Hepatocyte (in vitro differentiated cells): Measurements from ENCODE around the gene ARFGEF3. TPM values are rescaled to one million over a fixed set of nuclear protein-coding genes. Genes with fewer than 3 reads are reported as not detected.

Experiments
- DNase-seq: peaks from one replicate; pipeline ENCODE4 v3.0.0-alpha.2; 2016; ENCODE audit warnings: low spot score
- H2AFZ ChIP-seq: fragments of 200-600 bp; sonication (generic); 2 replicates; pipeline ENCODE4 v1.6.0; 2016; ENCODE audit warnings: antibody characterized with exemption, mild to moderate bottlenecking
- H3K27ac ChIP-seq: fragments of 200-600 bp; sonication (generic); 2 replicates; pipeline ENCODE4 v1.5.1; 2016; ENCODE audit warnings: mild to moderate bottlenecking
- H3K27me3 ChIP-seq: fragments of 200-600 bp; sonication (generic); 2 replicates; pipeline ENCODE4 v1.6.1; 2016
- H3K36me3 ChIP-seq: fragments of 200-600 bp; sonication (generic); replicated peaks from 2 replicates; pipeline ENCODE4 v1.5.1; 2016; ENCODE audit warnings: low read depth; ENCODE audit not compliant: insufficient read depth
- H3K4me1 ChIP-seq: fragments of 200-600 bp; sonication (generic); 2 replicates; pipeline ENCODE4 v1.5.1; 2016; ENCODE audit warnings: mild to moderate bottlenecking, moderate library complexity; ENCODE audit not compliant: insufficient read depth
- H3K4me2 ChIP-seq: fragments of 200-600 bp; sonication (generic); 2 replicates; pipeline ENCODE4 v1.6.0; 2016
- H3K4me3 ChIP-seq: fragments of 200-600 bp; sonication (generic); 2 replicates; pipeline ENCODE4 v1.5.1; 2016; ENCODE audit warnings: mild to moderate bottlenecking
- H3K79me2 ChIP-seq: fragments of 200-600 bp; sonication (generic); 2 replicates; pipeline ENCODE4 v1.6.0; 2017; ENCODE audit warnings: mild to moderate bottlenecking
- H3K9me2 ChIP-seq: fragments of 200-600 bp; sonication (generic); replicated peaks from 2 replicates; pipeline ENCODE4 v1.6.0; 2017; ENCODE audit warnings: mild to moderate bottlenecking; ENCODE audit not compliant: insufficient read depth
- H3K9me3 ChIP-seq: fragments of 200-600 bp; sonication (generic); 2 replicates; pipeline ENCODE4 v1.5.1; 2016; ENCODE audit warnings: low read depth, mild to moderate bottlenecking
- H4K20me1 ChIP-seq: fragments of 200-600 bp; sonication (generic); 2 replicates; pipeline ENCODE4 v1.6.0; 2016; ENCODE audit warnings: mild to moderate bottlenecking; ENCODE audit not compliant: insufficient read depth, poor library complexity, severe bottlenecking
- EZH2 ChIP-seq: fragments of 200-600 bp; sonication (generic); IDR thresholded peaks from 2 replicates; pipeline ENCODE4 v1.6.1; 2016; ENCODE audit warnings: antibody characterized with exemption, mild to moderate bottlenecking, borderline replicate concordance
- EZH2phosphoT487 ChIP-seq: fragments of 200-600 bp; sonication (generic); IDR thresholded peaks from one replicate; pipeline ENCODE4 v1.6.1; 2018; ENCODE audit warnings: antibody characterized with exemption, mild to moderate bottlenecking, low read depth, moderate library complexity; ENCODE audit not compliant: unreplicated experiment, severe bottlenecking
- WGBS: methylation state at CpG from one replicate; pipeline ENCODE4 v1.1.6; 2016; ENCODE audit warnings: low lambda C conversion rate; ENCODE audit errors: missing lambda C conversion rate; 5-methylcytosine and 5-hydroxymethylcytosine counted together
- polyA plus RNA-seq: library from polyadenylated mRNA; unstranded; fragments of >200 nt; fragmentation: Nextera tagmentation; extraction: Ambion mirVana; gene quantifications from 2 replicates; pipeline ENCODE4 v1.2.1, GENCODE V29; 2016
- total RNA-seq: library from RNA; depleted of rRNA; stranded (reverse); fragments of >200 nt; gene quantifications from 2 replicates; pipeline ENCODE4 v1.2.3, GENCODE V29; 2014
- TF ChIP-seq, protein P1 (sequence below): fragments of 200-600 bp; sonication (generic); IDR thresholded peaks from 2 replicates; pipeline ENCODE4 v1.5.1; 2016; ENCODE audit warnings: antibody characterized with exemption, mild to moderate bottlenecking; ENCODE audit not compliant: poor library complexity

The ARFGEF3 gene
- total and polyA plus RNA-seq, 2 experiments from 2014 or later = 0.83 to 3.9 TPM

DNA sequence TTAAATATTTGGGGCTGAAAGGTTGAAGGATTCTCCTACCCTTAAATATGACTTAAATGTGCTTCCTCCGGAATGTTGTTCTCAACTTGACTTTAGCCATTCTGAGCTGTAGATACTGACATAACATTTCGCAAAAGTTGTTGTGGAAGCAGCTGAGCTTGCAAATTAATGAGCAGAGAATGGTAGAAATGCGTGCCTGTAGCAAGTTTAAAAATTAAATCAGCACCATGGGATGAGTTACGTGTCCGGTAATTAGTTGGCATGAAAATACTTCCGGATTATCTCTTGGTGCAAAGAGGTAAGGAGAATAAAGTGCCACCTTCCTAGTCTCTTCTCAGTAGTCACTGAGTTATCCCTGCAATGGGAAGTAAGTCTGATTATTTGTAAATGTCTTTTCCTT, 80.2 kb downstream of the ARFGEF3 start:
- no peak for DNase-seq
- Histone ChIP-seq H3K9me3 (no peaks in the 10 kb centered on the region), H3K27me3 (no peaks in the 10 kb centered on the region), H2AFZ (no peak overlapping the region), H3K36me3 (no peaks in the 10 kb centered on the region), H3K27ac (no peak overlapping the region), H4K20me1 (no peaks in the 10 kb centered on the region), H3K4me1 (no peaks in the 10 kb centered on the region), H3K9me2 (no peaks in the 10 kb centered on the region), H3K4me3 (no peak overlapping the region), H3K4me2 (no peak overlapping the region), H3K79me2 (no peaks in the 10 kb centered on the region)
- WGBS = 97% methylated on average over 6 of the region's 6 CpGs
- TF ChIP-seq EZH2phosphoT487 = no peak
- no peak for TF ChIP-seq EZH2
- TF ChIP-seq, protein P1, sequence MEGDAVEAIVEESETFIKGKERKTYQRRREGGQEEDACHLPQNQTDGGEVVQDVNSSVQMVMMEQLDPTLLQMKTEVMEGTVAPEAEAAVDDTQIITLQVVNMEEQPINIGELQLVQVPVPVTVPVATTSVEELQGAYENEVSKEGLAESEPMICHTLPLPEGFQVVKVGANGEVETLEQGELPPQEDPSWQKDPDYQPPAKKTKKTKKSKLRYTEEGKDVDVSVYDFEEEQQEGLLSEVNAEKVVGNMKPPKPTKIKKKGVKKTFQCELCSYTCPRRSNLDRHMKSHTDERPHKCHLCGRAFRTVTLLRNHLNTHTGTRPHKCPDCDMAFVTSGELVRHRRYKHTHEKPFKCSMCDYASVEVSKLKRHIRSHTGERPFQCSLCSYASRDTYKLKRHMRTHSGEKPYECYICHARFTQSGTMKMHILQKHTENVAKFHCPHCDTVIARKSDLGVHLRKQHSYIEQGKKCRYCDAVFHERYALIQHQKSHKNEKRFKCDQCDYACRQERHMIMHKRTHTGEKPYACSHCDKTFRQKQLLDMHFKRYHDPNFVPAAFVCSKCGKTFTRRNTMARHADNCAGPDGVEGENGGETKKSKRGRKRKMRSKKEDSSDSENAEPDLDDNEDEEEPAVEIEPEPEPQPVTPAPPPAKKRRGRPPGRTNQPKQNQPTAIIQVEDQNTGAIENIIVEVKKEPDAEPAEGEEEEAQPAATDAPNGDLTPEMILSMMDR = no peak

DNA sequence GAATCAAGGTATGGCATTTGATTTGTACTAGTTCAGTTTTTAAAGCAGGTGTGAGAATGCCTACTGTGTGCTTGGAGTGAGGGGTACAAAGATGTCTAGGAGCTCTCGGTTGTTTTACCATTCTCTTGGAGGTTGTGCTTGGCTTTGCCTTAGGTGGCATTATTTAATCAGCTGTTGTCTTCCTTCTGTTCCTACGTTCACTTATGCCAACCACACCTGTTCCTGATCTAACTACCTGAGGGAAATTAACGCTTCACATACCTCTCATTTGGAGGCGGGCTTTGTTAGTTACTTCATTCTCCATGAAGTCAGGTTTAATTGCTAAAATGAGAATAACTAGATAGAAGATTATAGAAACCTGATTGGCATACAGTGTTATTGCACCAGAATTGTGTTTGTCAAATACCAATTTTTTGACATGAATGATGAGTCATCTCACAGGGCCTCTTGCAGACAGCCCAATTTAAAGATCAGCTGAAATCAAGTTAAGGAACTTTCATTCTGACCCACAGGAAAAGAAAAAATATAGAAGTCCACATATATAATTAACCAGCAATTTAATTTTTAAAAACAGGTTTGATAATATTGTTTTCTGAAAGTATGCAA, 81.4 kb downstream of the ARFGEF3 start:
- Histone ChIP-seq H3K4me1 (no peaks in the 10 kb centered on the region), H3K36me3 (no peaks in the 10 kb centered on the region), H4K20me1 (no peaks in the 10 kb centered on the region), H2AFZ (no peak overlapping the region), H3K9me2 (no peaks in the 10 kb centered on the region), H3K9me3 (no peaks in the 10 kb centered on the region), H3K27me3 (no peaks in the 10 kb centered on the region), H3K4me2 (no peak overlapping the region), H3K79me2 (no peaks in the 10 kb centered on the region), H3K27ac (no peak overlapping the region), H3K4me3 (no peak overlapping the region)
- DNase-seq = no peak
- TF ChIP-seq EZH2phosphoT487 (no peak), EZH2 (no peak)
- TF ChIP-seq, protein P1 = no peak
- whole genome bisulfite sequencing = 94% methylated on average over 4 of the region's 4 CpGs

DNA sequence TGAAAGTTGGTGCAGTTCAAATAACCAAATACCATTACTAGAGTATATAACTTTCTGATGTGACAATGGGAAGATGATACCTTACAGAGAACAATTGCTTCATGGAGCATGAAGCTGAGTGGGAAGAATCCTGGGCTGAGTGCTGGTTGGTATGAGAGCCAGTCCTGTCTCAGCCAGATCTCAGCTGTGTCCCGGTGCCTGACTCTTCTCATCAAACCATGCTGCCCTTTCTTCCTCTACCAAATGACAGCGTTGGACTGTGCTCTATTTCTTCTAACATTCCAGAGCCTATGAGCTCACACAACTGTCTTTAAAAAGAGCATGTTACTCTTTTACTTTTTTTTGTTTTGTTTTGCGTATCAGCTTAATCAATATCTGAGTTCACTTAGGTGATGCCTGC, 84.0 kb downstream of the ARFGEF3 start:
- Histone ChIP-seq H4K20me1 (no peaks in the 10 kb centered on the region), H3K27ac (no peak overlapping the region), H3K4me2 (no peak overlapping the region), H3K9me2 (no peaks in the 10 kb centered on the region), H3K4me3 (no peak overlapping the region), H3K9me3 (no peaks in the 10 kb centered on the region), H3K4me1 (peaks cover 4% of the 10 kb centered on the region), H2AFZ (no peak overlapping the region), H3K79me2 (no peaks in the 10 kb centered on the region), H3K27me3 (no peaks in the 10 kb centered on the region), H3K36me3 (no peaks in the 10 kb centered on the region)
- no peak for DNase-seq
- 86% methylated on average over 3 of the region's 3 CpGs for WGBS
- no peak for TF ChIP-seq EZH2
- TF ChIP-seq EZH2phosphoT487 = no peak
- TF ChIP-seq, protein P1 = no peak
